Vagina (tissue), 2 donors: ENCODE measurements around the gene CEP170B.

Experiments
- CTCF ChIP-seq, 3 experiments: fragments of 450-650 bp in 2 of 3; fragments of 200-600 bp in 1 of 3; sonication (generic) in 1 of 3; IDR thresholded peaks; one replicate each; pipeline ENCODE4 v1.5.1; 2017 to 2019; ENCODE audit warnings: antibody characterized with exemption in 3 of 3, mild to moderate bottlenecking in 2 of 3, moderate library complexity in 2 of 3
- POLR2A ChIP-seq, 2 donors: fragments of 450-650 bp; IDR thresholded peaks; one replicate each; pipeline ENCODE4 v1.6.1; 2017; ENCODE audit warnings: antibody characterized with exemption in 2 of 2, mild to moderate bottlenecking in 2 of 2, moderate library complexity in 2 of 2
- POLR2AphosphoS5 ChIP-seq, 2 donors: sonication (generic); formaldehyde crosslinking; IDR thresholded peaks; one replicate each; pipeline ENCODE4 v1.9.0; 2017; ENCODE audit warnings: antibody characterized with exemption in 2 of 2, mild to moderate bottlenecking in 2 of 2, low read depth in 1 of 2; ENCODE audit not compliant: insufficient read depth in 1 of 2

GRCh38 chr14:104937161-104937560 is 72.1 kb downstream of the CEP170B start:
- TF ChIP-seq CTCF (IDR thresholded peaks at IDR 0.05), result no peak
- no peak for TF ChIP-seq POLR2A (IDR thresholded peaks at IDR 0.05)
- no peak for TF ChIP-seq POLR2AphosphoS5 (IDR thresholded peaks at IDR 0.05; ENCODE audit: insufficient read depth in 1 of 2, low read depth in 1 of 2)
